ENCODE data around the gene CUX1. TPM values are rescaled to one million over a fixed set of nuclear protein-coding genes. Genes with fewer than 3 reads are reported as not detected.

The CUX1 gene
- total RNA-seq, 1 experiment from 2014 or later, result 53.5 TPM

DNA sequence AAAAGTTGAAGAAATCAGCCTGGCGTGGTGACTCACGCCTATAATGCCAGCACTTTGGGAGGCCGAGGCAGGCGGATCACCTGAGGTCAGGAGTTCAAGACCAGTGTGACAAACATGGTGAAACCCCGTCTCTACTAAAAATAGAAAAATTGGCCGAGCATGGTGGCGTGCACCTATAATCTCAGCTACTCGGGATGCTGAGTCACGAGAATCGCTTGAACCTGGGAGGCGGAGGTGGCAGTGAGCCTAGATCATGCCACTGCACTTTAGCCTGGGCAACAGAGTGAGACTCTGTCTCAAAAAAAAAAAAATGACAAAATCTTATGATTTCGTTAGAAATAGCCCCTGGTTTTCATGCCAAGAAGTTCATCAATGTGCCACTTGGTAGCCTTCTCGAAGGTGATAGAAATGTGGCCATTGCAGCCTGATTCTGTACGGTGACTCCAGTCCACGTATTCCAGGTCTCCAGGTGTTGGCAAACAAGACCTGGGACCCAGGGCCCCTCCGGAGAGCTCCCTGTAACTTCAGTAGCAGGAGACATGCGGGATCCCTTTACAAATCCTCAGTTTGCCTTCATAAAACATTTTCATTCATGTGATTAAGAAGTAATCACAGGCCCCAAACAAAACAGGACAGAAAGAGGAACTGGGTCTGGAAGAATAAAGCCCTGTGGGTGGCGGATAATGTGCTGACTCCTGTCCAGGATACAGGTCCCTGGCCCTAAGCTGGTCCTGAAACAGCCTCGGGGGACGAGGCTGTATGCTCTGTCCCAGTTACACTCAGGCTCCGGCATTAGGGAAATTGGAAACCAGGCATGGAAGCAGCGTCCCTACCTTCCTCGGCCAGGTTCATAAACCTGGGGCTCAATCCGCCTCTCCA, 262.0 kb downstream of the CUX1 start:
- no peak for DNase-seq
- no peaks in the 10 kb centered on the region for H4K20me1 ChIP-seq (ENCODE audit: control insufficient read depth, insufficient read depth, insufficient read length)
- no peak overlapping the region for H2BK20ac ChIP-seq (ENCODE audit: low read depth, low read length, poor library complexity, severe bottlenecking)
- H4K8ac ChIP-seq (replicated peaks; ENCODE audit: insufficient read length, low read depth, low read length), result no peak overlapping the region
- H2BK5ac ChIP-seq (ENCODE audit: insufficient read length, low read length), result no peak overlapping the region
- WGBS (ENCODE audit: extremely low coverage, insufficient read length, low lambda C conversion rate), result no CpG with 5 or more reads among the region's 24 CpGs
- H3K56ac ChIP-seq (ENCODE audit: insufficient read length, low read depth, low read length), result no peak overlapping the region
- no peak overlapping the region for H3K14ac ChIP-seq (ENCODE audit: insufficient read depth, low read length)
- H2BK120ac ChIP-seq (ENCODE audit: low read depth, low read length, poor library complexity, severe bottlenecking), result no peak overlapping the region
- no peaks in the 10 kb centered on the region; the same call in 1 of the 2 replicates for H3K4me1 ChIP-seq (ENCODE audit: insufficient read depth, low read length)
- H3T11ph ChIP-seq (ENCODE audit: low read length), result no peak overlapping the region
- H3K27me3 ChIP-seq (ENCODE audit: insufficient read depth, low read length), result no peaks in the 10 kb centered on the region
- Mint-ChIP-seq H3K36me3 (ENCODE audit: insufficient read depth in 1 of 3, low read depth in 3 of 3) (peaks cover 23 to 33% (median 25%) of the 10 kb centered on the region in 3 experiments), H3K27ac (peak overlapping the region; percentile 69 to 98 (median 85)), H3K9me3 (peaks cover 0 to 7% of the 10 kb centered on the region in 2 experiments; a peak in 3 of 5 replicates), H3K27me3 (ENCODE audit: low read depth) (no peaks in the 10 kb centered on the region), H3K4me3 (no peak overlapping the region; a peak in 2 of 5 replicates), H3K4me1 (peaks cover 24 to 37% of the 10 kb centered on the region in 2 experiments)
- no peak overlapping the region for H3K23ac ChIP-seq (ENCODE audit: insufficient read length, low read depth, low read length)
- H3K4me2 ChIP-seq (ENCODE audit: insufficient read depth, insufficient read length, low read length), result no peak overlapping the region
- H3K9me3 ChIP-seq (ENCODE audit: control insufficient read depth, low read depth, low read length), result no peaks in the 10 kb centered on the region
- no peaks in the 10 kb centered on the region for H3K79me1 ChIP-seq (ENCODE audit: insufficient read depth, low read depth, low read length, poor library complexity, severe bottlenecking)
- no peak overlapping the region for H2AFZ ChIP-seq (ENCODE audit: low read length)
- H2BK15ac ChIP-seq (ENCODE audit: low read depth, low read length), result no peak overlapping the region
- TF ChIP-seq CTCF (conservative IDR thresholded peaks at IDR 0.05), result no peak
- no peak overlapping the region for H4K91ac ChIP-seq (ENCODE audit: insufficient read length, low read depth, low read length)
- no peaks in the 10 kb centered on the region for H3K79me2 ChIP-seq (ENCODE audit: insufficient read depth, low read length)
- H4K5ac ChIP-seq (ENCODE audit: insufficient read length, low read depth, low read length), result no peak overlapping the region
- H3K4ac ChIP-seq (ENCODE audit: low read depth, low read length), result no peak overlapping the region
- no peak overlapping the region for H2BK12ac ChIP-seq (ENCODE audit: insufficient read length, low read depth, low read length)
- H3K23me2 ChIP-seq (ENCODE audit: insufficient read length, low read depth, low read length, poor library complexity, severe bottlenecking), result no peaks in the 10 kb centered on the region
- H3K27ac ChIP-seq (ENCODE audit: insufficient read length, low read depth, low read length), result no peak overlapping the region
- H3K18ac ChIP-seq (ENCODE audit: insufficient read length, low read depth, low read length), result no peak overlapping the region
- H2AK5ac ChIP-seq (ENCODE audit: insufficient read length, low read length), result no peak overlapping the region
- H3K9ac ChIP-seq (ENCODE audit: extremely low read depth, insufficient read length, low read length), result no peak overlapping the region

All from H9 (cell line).